GM18858 (cell line): Measurements from ENCODE around the gene NRBP1.
A peak's percentile ranks its signal among the peaks of the same experiment; 100 is the strongest.
"Not testable (repeated sequence)": the region's sequence is repeated elsewhere in the genome, so short reads cannot be mapped to it uniquely, and the experiment has no call there.

ENCODE experiments used
- ATAC-seq: cut with Tn5 transposase; IDR thresholded peaks from one replicate; pipeline ENCODE4 v1.9.1; 2021; ENCODE audit not compliant: unreplicated experiment

The NRBP1 gene

DNA sequence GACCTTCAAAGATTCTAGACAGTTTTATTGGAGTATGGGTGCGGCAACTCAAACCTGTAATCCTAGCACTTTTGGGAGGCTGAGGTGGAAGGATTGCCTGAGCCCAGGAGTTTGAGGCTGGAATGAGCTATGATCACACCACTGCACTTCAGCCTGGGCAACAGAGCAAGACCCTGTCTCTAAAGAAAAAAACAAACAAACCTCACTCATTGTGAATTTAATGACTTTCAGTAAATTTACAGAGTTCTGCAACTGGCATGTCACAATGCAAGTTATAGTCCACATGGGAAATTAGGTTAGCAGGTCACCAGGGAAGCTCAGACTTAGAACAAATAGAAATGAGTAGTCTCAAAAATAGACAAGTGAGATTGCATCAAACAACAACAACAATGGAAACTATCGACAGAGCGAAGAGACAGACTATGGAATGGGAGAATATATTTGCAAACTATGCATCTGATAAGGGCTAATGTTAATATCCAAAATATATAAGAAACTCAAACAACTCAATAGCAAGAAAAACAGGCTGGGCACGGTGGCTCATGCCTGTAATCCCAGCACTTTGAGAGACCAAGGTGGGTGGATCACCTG, 6.7 kb upstream of the NRBP1 start:
- no peak for ATAC-seq

DNA sequence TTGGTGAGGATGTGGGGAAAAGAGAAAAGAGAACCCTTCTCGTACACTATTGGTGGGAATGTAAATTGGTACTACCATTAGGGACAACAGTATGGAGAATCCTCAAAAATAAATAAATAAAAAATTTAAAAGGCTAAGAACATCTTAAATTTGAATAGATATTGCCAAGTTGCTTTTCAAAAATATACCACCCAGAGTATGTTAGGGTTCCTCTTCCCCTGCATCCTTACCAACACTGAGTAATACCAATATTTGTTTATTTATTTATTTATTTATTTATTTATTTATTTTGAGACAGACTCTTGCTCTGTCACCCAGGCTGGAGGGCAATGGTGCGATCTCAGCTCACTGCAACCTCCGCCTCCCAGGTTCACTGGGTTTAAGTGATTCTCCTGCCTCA, 5.5 kb upstream of the NRBP1 start:
- ATAC-seq = no peak

DNA sequence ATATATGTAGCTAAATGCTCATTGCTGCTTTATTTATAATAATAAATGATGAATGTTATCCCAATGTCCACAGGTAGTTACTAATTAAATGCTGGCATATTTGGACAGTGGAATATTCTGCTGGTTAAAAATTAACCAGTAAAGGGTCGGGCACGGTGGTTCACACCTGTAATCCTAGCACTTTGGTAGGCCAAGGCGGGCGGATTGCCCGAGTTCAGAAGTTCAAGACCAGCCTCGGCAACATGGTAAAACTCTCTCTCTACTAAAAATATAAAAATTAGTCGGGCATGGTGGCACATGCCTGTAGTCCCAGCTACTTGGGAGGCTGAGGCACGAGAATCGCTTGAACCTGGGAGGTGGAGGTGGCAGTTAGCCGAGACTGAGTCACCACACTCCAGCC, 3.4 kb upstream of the NRBP1 start:
- not testable (repeated sequence) for ATAC-seq

DNA sequence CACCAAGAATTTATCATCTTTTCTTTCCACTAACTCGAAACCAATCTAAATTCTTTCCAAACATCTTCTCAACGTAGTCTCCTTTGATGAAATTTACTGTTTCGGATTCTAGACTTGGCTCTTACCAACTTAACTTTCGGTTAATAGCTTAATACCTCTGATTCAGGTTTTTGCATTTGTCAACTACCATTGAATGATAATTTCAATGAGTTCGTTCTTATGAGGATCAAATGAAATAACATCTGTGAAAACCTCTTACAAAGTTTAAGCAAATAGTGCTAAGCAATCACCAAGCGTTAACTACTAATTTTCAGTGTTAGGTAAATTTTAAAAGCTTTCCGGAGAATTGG, 593 bp upstream of the NRBP1 start:
- ATAC-seq = no peak

GRCh38 chr2:27428978-27429541, 629 bp downstream of the NRBP1 start:
- peak; percentile 55 for ATAC-seq

GRCh38 chr2:27431395-27431794, 3.0 kb downstream of the NRBP1 start:
- no peak for ATAC-seq

DNA sequence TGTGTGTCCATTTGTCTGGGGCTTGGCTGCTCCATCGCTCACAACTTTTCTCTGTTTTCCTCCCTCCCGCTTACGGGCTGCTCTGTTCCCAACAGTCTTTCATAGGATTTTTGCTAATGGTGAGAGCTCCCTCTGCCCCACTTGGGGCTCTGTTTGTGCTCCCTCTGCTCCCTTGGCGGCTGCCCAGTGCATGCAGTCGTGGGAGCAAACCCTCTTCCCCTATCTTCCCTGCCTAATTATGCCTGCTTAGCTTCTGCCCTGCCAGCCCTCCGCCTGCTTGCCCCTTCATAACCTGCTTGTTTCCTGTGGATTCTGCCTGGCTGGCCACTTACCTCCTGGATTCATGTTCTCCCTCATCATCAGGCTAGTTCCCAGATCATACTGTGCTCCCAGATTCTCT, 7.2 kb downstream of the NRBP1 start:
- no peak for ATAC-seq

DNA sequence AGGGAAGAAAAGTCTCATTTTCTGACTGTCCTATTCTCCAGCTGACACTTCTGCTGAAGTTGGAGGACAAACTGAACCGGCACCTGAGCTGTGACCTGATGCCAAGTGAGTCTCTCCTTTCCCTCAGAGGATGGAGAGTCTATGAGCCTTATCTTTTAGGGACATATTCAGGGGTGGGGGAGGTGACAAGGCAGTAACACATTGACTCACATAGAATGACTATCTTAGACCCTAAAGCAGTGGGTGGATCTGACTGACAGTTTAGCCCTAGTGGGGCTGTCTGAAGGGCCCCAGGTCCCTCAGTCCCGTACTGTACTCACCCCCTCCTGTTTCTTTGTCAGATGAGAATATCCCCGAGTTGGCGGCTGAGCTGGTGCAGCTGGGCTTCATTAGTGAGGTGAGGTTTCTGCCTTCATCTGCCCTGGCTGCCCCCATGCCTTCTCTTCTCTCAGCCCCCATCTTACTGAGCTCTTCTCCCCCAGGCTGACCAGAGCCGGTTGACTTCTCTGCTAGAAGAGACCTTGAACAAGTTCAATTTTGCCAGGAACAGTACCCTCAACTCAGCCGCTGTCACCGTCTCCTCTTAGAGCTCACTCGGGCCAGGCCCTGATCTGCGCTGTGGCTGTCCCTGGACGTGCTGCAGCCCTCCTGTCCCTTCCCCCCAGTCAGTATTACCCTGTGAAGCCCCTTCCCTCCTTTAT, 12.9 kb downstream of the NRBP1 start:
- ATAC-seq = no peak

DNA sequence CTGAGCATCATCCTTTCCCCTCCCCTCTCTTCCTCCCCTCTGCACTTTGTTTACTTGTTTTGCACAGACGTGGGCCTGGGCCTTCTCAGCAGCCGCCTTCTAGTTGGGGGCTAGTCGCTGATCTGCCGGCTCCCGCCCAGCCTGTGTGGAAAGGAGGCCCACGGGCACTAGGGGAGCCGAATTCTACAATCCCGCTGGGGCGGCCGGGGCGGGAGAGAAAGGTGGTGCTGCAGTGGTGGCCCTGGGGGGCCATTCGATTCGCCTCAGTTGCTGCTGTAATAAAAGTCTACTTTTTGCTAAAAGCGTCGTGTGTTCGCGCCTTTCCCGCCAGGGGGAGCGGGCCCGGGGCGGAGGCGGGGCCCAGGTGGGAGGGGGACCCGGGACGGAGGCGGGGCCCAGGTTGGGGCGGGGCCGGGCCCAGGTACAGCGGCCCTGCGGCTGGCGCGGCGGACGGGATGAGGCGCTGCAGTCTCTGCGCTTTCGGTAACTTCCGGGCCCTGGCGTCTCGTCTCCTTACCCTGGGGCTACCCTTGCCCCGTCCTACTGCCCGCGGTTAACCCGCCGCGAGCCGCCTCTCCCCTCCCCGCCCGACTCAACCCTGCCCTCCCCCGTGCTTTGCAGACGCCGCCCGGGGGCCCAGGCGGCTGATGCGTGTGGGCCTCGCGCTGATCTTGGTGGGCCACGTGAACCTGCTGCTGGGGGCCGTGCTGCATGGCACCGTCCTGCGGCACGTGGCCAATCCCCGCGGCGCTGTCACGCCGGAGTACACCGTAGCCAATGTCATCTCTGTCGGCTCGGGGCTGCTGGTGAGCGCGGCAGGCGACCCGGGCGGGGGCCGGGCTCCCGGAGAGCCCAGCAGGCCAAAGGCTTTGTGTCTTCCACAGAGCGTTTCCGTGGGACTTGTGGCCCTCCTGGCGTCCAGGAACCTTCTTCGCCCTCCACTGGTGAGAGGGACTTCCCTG, 13.8 kb downstream of the NRBP1 start, which contains the start of gene KRTCAP3:
KRTCAP3 (plus strand) TSS at position 424 of the 962 bp plus-strand sequence; CDS start at position 456, 32 bp downstream.
- ATAC-seq = no peak

- ATAC-seq = no peak
Measured at GRCh38 chr2:27442920-27443282, 14.5 kb downstream of the NRBP1 start.

GRCh38 chr2:27445155-27445554, 16.7 kb downstream of the NRBP1 start:
- ATAC-seq = no peak

GRCh38 chr2:27445615-27446014, 17.2 kb downstream of the NRBP1 start:
- ATAC-seq = no peak

GRCh38 chr2:27446057-27446456, 17.6 kb downstream of the NRBP1 start:
- ATAC-seq = no peak

DNA sequence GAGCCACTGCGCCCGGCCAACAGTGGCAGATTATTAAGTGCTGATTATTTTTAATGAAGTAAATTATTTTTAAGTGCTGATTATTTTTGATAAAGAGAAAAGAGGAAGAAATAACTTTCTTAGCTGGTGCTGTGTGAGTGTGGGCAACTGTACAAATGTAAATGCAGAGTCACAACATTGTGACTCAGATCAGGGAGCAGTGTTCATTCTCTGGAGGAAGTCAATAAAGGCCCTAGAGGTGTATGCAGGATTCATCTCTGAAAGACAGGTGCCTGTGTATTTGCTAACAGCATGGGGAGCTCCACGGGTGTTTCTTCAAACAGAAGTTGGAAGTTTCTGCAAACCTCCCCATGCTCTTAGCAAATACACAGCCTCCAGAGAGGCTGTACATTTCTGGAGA, 19.9 kb downstream of the NRBP1 start:
- no peak for ATAC-seq

DNA sequence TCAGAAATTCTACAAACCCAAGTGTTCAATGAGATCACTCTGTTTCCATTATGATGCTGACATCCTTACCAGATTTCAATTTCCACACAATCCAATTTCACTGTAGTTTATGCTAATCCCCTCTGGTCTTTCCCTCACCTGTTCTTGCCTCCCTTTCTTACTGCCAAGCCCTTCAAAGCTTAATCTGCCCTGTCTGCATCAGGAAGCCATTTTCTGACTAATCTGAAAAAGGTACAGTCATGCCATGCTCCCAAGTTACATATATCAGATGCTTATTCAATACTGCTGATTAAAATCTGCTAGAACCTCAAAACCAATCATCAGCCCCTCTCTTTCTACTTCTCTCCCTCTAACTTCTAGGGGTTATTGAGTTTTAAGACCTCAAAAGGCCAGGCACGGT, 22.7 kb downstream of the NRBP1 start:
- no peak for ATAC-seq

GRCh38 chr2:27453968-27454367, 25.5 kb downstream of the NRBP1 start:
- ATAC-seq = no peak

DNA sequence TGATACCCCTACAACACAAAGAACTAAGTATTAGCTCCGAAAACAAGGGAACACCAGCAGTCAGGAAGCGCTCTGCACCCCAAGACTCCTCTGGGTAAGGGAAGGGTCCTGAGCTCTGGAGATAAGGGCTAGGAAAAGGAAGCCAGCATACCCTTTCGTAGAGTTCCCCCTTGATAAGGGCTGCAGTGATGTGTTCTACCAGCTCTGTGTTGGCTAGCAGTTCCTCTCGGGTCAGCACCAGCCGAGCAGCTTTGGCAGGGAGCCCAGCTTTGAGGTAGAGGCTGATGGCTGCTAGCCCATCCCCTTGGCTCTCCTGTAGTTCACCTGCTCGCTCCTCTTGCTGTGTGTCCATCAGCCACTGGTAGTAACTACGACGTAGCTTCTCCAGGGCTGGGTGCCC, 32.7 kb downstream of the NRBP1 start:
- no peak for ATAC-seq

DNA sequence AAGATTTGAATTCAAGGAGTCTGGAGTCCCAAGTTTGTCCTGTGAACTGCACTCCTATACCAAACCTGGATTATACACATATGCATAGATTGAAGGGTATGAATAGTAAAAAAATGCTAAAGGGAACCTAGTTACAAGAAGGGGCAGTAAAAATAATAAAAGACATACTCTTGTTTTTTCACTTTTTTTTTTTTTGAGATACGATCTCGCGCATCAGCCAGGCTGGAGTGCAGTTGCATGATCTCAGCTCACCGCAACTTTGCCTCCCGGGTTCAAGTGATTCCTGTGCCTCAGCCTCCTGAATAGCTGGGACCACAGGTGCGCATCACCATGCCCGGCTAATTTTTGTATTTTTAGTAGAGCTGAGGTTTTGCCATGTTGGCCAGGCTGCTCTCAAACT, 36.0 kb downstream of the NRBP1 start:
- no peak for ATAC-seq

DNA sequence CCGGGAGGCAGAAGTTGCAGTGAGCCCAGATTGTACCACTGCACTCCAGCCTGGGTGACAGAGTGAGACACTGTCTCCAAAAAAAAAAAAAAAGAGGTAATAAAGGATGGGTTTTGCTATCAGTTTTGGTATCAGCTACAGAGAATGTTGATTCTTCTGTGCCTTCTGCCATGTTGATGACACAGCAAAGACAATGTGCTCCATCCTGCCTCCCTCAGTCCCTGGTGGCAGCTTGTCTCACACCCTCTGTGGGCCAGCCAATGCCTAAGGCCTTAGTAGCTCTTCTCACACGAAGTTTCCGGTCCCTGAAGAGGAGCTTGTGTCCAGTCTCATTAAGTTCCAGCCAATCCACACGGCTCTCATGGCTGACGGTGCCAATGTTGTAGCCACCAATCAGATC, 43.5 kb downstream of the NRBP1 start:
- no peak for ATAC-seq

DNA sequence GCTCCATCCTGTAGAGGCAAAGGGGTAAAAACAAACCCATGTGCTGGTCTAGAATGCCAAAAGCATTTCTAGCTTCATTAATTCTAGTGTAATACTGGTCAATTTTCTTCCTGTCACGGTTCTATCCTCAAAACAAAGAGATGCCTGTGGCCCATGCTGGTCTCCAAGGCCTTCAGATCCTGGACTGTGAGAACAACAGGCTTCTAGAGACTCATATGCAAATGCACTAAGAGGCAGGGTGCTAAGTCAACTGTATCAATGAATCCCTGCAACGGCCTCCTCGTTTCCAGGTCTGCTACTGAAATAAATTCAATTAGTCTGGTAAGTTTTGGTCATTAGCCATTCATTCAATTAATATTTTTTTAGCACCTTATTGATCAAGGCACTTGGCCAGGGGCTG, 57.1 kb downstream of the NRBP1 start:
- ATAC-seq = no peak

- ATAC-seq = no peak
Measured at GRCh38 chr2:27489118-27489497, 60.7 kb downstream of the NRBP1 start.
